Measurements from ENCODE around the gene SKA1.

- no peak for TF ChIP-seq EP300 (IDR thresholded peaks at IDR 0.05; ENCODE audit: low read length)
- no peak for TF ChIP-seq CTCF (IDR thresholded peaks at IDR 0.05 in 2 of 3, conservative IDR thresholded peaks at IDR 0.05 in 1 of 3; ENCODE audit: insufficient read depth in 2 of 3, low read depth in 1 of 3, low read length in 3 of 3)
- no peak for TF ChIP-seq HDAC1 (IDR thresholded peaks at IDR 0.05)
- no peak for TF ChIP-seq TCF7 (IDR thresholded peaks at IDR 0.05; ENCODE audit: borderline replicate concordance)
- no peak for TF ChIP-seq ZNF79 (CRISPR knock-in tag; IDR thresholded peaks at IDR 0.05; ENCODE audit: low read depth)
- no peak for TF ChIP-seq E2F6 (IDR thresholded peaks at IDR 0.05; ENCODE audit: borderline replicate concordance in 1 of 2, extremely low read depth in 1 of 2, insufficient read depth in 1 of 2, insufficient read length in 1 of 2, low read depth in 1 of 2, low read length in 1 of 2, poor library complexity in 1 of 2, severe bottlenecking in 1 of 2)
- TF ChIP-seq CSDE1 (IDR thresholded peaks at IDR 0.05): no peak
- no peak for TF ChIP-seq MLLT1 (IDR thresholded peaks at IDR 0.05)
- no peak for TF ChIP-seq FOXA1 (IDR thresholded peaks at IDR 0.05; ENCODE audit: borderline replicate concordance)
- no peak for TF ChIP-seq CBX2 (IDR thresholded peaks at IDR 0.05; ENCODE audit: insufficient read depth, low read length, poor library complexity, severe bottlenecking)
These were observed 24.7 kb downstream of the SKA1 start for GRCh38 chr18:50399582-50399981.
